H1 (cell line): ENCODE results near the gene AGGF1. TPM values are rescaled to one million over a fixed set of nuclear protein-coding genes. Genes with fewer than 3 reads are reported as not detected.

Experiments
- CTCF ChIA-PET: fragments of 300-600 bp; sonication (Branson Sonifier 250); formaldehyde crosslinking; loops from one replicate; lab custom pipeline; 2021; ENCODE audit not compliant: partially characterized antibody; lab: Charles Lee
- POLR2A ChIA-PET: fragments of 300-600 bp; sonication (Branson Sonifier 250); formaldehyde crosslinking; loops from one replicate; lab custom pipeline; 2021; ENCODE audit warnings: inconsistent platforms; ENCODE audit not compliant: partially characterized antibody; lab: Charles Lee
- DNase-seq, 2 experiments: peaks; one replicate each; pipeline versions ENCODE4 v3.0.0 to v3.0.0-alpha.2; 2010 to 2022; ENCODE audit warnings: low spot score in 2 of 2, low read depth in 1 of 2, mixed read lengths in 1 of 2
- FAIRE-seq: peaks from 2 replicates; lab custom pipeline; 2011; peaks lifted over from hg19 to GRCh38; lab: Jason Lieb, UNC
- H2AFZ ChIP-seq: 2 replicates; pipeline ENCODE4 v1.8.1; 2012; ENCODE audit warnings: low read length, inconsistent platforms
- H2AK5ac ChIP-seq: 2 replicates; pipeline ENCODE4 v1.6.1; 2013; ENCODE audit warnings: low read depth, low read length
- H2BK120ac ChIP-seq: replicated peaks from 2 replicates; pipeline ENCODE3; 2013; ENCODE audit warnings: low read depth, low read length, inconsistent platforms
- H2BK12ac ChIP-seq: 2 replicates; pipeline ENCODE4 v1.6.1; 2013; ENCODE audit warnings: low read depth, low read length
- H2BK15ac ChIP-seq: 2 replicates; pipeline ENCODE4 v1.6.1; 2013; ENCODE audit warnings: low read length
- H2BK20ac ChIP-seq: 2 replicates; pipeline ENCODE4 v1.6.1; 2013; ENCODE audit warnings: low read length
- H2BK5ac ChIP-seq: 2 replicates; pipeline ENCODE4 v1.6.1; 2013; ENCODE audit warnings: low read depth, low read length
- H3K14ac ChIP-seq: 2 replicates; pipeline ENCODE4 v1.6.1; 2013; ENCODE audit warnings: inconsistent platforms; ENCODE audit not compliant: insufficient read length
- H3K18ac ChIP-seq: 2 replicates; pipeline ENCODE4 v1.6.1; 2013; ENCODE audit warnings: low read length; ENCODE audit errors: extremely low read depth
- H3K23ac ChIP-seq: 2 replicates; pipeline ENCODE4 v1.6.1; 2013; ENCODE audit warnings: inconsistent platforms; ENCODE audit not compliant: insufficient read length
- H3K23me2 ChIP-seq: 2 replicates; pipeline ENCODE4 v1.6.1; 2013; ENCODE audit warnings: low read depth, low read length
- H3K27ac ChIP-seq: 2 replicates; pipeline ENCODE4 v1.6.1; 2011; ENCODE audit warnings: low read depth, low read length, inconsistent platforms
- H3K27me3 ChIP-seq, 4 experiments: replicated peaks in 1 of 4; 1 replicate in 1 of 4; 2 replicates in 3 of 4; pipeline versions ENCODE4 v1.6.1 to v1.8.1; 2011 to 2013; ENCODE audit warnings: low read length in 3 of 4, mild to moderate bottlenecking in 3 of 4, inconsistent platforms in 2 of 4, mixed read lengths in 2 of 4, moderate library complexity in 1 of 4; ENCODE audit not compliant: control insufficient read depth in 3 of 4, insufficient read depth in 3 of 4; ENCODE audit errors: extremely low read depth in 1 of 4
- H3K36me3 ChIP-seq, 4 experiments: 2 replicates each; pipeline versions ENCODE4 v1.6.1 to v1.8.1; 2011 to 2013; ENCODE audit warnings: mild to moderate bottlenecking in 4 of 4, low read length in 3 of 4, moderate library complexity in 2 of 4, control low read depth in 1 of 4, inconsistent platforms in 1 of 4; ENCODE audit not compliant: insufficient read depth in 4 of 4, control insufficient read depth in 2 of 4
- H3K4ac ChIP-seq: replicated peaks from 2 replicates; pipeline ENCODE3; 2013; ENCODE audit warnings: low read length, low read depth, mixed read lengths, inconsistent platforms; ENCODE audit not compliant: insufficient read length
- H3K4me1 ChIP-seq, 4 experiments: replicated peaks in 1 of 4; 1 replicate in 1 of 4; 2 replicates in 3 of 4; pipeline versions ENCODE4 v1.6.1 to v1.8.1; 2011 to 2013; ENCODE audit warnings: low read length in 3 of 4, inconsistent platforms in 2 of 4, mixed read lengths in 1 of 4; ENCODE audit not compliant: insufficient read depth in 4 of 4, control insufficient read depth in 3 of 4
- H3K4me2 ChIP-seq, 2 experiments: 2 replicates each; pipeline versions ENCODE4 v1.6.1 to v1.8.1; 2011 to 2013; ENCODE audit warnings: low read depth in 2 of 2, low read length in 2 of 2, control low read depth in 1 of 2, inconsistent platforms in 1 of 2, mild to moderate bottlenecking in 1 of 2; ENCODE audit not compliant: insufficient read depth in 1 of 2
- H3K4me3 ChIP-seq, 4 experiments: fragments of 200-600, 300-600 bp in 1 of 4; sonication (generic), shearing (Covaris generic), sonication (Bioruptor Twin) in 1 of 4; 2 replicates each; pipeline versions ENCODE4 v1.5.1 to v1.8.1; 2011 to 2016; ENCODE audit warnings: low read length in 4 of 4, low read depth in 3 of 4, control low read depth in 2 of 4, inconsistent platforms in 2 of 4, mild to moderate bottlenecking in 2 of 4, mixed read lengths in 1 of 4, moderate library complexity in 1 of 4; ENCODE audit not compliant: insufficient read depth in 2 of 4; ENCODE audit errors: extremely low read depth in 1 of 4
- H3K56ac ChIP-seq: replicated peaks from 2 replicates; pipeline ENCODE3; 2013; ENCODE audit warnings: low read depth, mild to moderate bottlenecking, mixed read lengths, low read length, inconsistent platforms; ENCODE audit not compliant: insufficient read length
- H3K79me1 ChIP-seq: 2 replicates; pipeline ENCODE4 v1.6.1; 2013; ENCODE audit warnings: low read depth, low read length, control low read depth
- H3K79me2 ChIP-seq, 2 experiments: 2 replicates each; pipeline versions ENCODE4 v1.6.1 to v1.8.1; 2012 to 2013; ENCODE audit warnings: low read length in 2 of 2, mild to moderate bottlenecking in 2 of 2, inconsistent platforms in 1 of 2; ENCODE audit not compliant: insufficient read depth in 2 of 2, control insufficient read depth in 1 of 2
- H3K9ac ChIP-seq, 4 experiments: replicated peaks in 1 of 4; 1 replicate in 1 of 4; 2 replicates in 3 of 4; pipeline versions ENCODE4 v1.6.1 to v1.8.1; 2011 to 2013; ENCODE audit warnings: low read depth in 3 of 4, low read length in 3 of 4, control low read depth in 2 of 4, mild to moderate bottlenecking in 2 of 4, moderate library complexity in 2 of 4, inconsistent platforms in 1 of 4; ENCODE audit errors: extremely low read depth in 1 of 4
- H3K9me3 ChIP-seq, 2 experiments: 2 replicates each; pipeline versions ENCODE4 v1.6.1 to v1.8.1; 2012 to 2013; ENCODE audit warnings: mild to moderate bottlenecking in 2 of 2, moderate library complexity in 2 of 2, control low read depth in 1 of 2, inconsistent platforms in 1 of 2, low read depth in 1 of 2, low read length in 1 of 2, mixed read lengths in 1 of 2; ENCODE audit not compliant: insufficient read depth in 2 of 2
- H4K20me1 ChIP-seq, 2 experiments: replicated peaks in 1 of 2; 2 replicates each; pipeline versions ENCODE3 to v1.8.1; 2011 to 2013; ENCODE audit warnings: inconsistent platforms in 2 of 2, low read length in 2 of 2, mild to moderate bottlenecking in 1 of 2; ENCODE audit not compliant: insufficient read depth in 2 of 2, control insufficient read depth in 1 of 2
- H4K5ac ChIP-seq: 2 replicates; pipeline ENCODE4 v1.6.1; 2013; ENCODE audit warnings: low read length, low read depth, mixed read lengths, inconsistent platforms; ENCODE audit not compliant: insufficient read length
- H4K8ac ChIP-seq: 2 replicates; pipeline ENCODE4 v1.8.0; 2013; ENCODE audit warnings: mild to moderate bottlenecking, moderate library complexity, low read length, inconsistent platforms; ENCODE audit not compliant: insufficient read depth; ENCODE audit errors: extremely low read depth
- H4K91ac ChIP-seq: replicated peaks from 2 replicates; pipeline ENCODE3; 2013; ENCODE audit warnings: low read length, mixed read lengths, inconsistent platforms; ENCODE audit not compliant: insufficient read length
- CEBPB ChIP-seq: IDR thresholded peaks from 2 replicates; pipeline ENCODE4 v1.6.1; 2012; ENCODE audit warnings: low read depth, low read length
- PHF8 ChIP-seq: fragments of 200-600 bp; sonication (generic); conservative IDR thresholded peaks from 2 replicates; pipeline ENCODE4 v1.7.1; 2012; ENCODE audit warnings: low read depth, mild to moderate bottlenecking, inconsistent platforms, low read length, moderate library complexity
- POU5F1 ChIP-seq: IDR thresholded peaks from 2 replicates; pipeline ENCODE4 v1.6.1; 2011; ENCODE audit warnings: low read depth, mild to moderate bottlenecking, low read length, moderate library complexity
- SAP30 ChIP-seq: fragments of 300-600 bp; sonication (generic); IDR thresholded peaks from 2 replicates; pipeline ENCODE4 v1.7.1; 2012; ENCODE audit warnings: low read length, moderate library complexity, mild to moderate bottlenecking, inconsistent platforms; ENCODE audit not compliant: insufficient read depth, insufficient replicate concordance
- SIRT6 ChIP-seq: IDR thresholded peaks from one replicate; pipeline ENCODE4 v1.7.1; 2012; ENCODE audit warnings: low read length, inconsistent platforms
- WGBS, 2 experiments: shearing (Covaris generic) in 1 of 2; methylation state at CpG; one replicate each; pipeline versions ENCODE4 v1.1.6 to v1.1.7; 2013 to 2015; ENCODE audit warnings: low lambda C conversion rate in 2 of 2, mixed read lengths in 2 of 2, inconsistent platforms in 1 of 2, low coverage in 1 of 2, missing lambda C conversion rate in 1 of 2; ENCODE audit not compliant: insufficient replicate concordance in 2 of 2, insufficient coverage in 1 of 2, insufficient read length in 1 of 2; ENCODE audit errors: extremely low coverage in 1 of 2, missing lambda C conversion rate in 1 of 2; 5-methylcytosine and 5-hydroxymethylcytosine counted together
- polyA plus RNA-seq, 7 experiments: library from polyadenylated mRNA; depleted of rRNA in 3 of 7; stranded (reverse) in 5 of 7; unstranded in 2 of 7; fragments of >200 nt in 5 of 7; fragments of 200-250 nt in 2 of 7; gene quantifications; 1 replicate in 5 of 7; 2 replicates in 1 of 7; 4 replicates in 1 of 7; pipeline versions ENCODE4 v1.2.1 to v1.2.3, GENCODE V29; 2011 to 2013; ENCODE audit warnings: missing spikeins in 2 of 7, mixed read lengths in 2 of 7
- total RNA-seq: library from RNA; stranded (reverse); fragmentation: NEBNext Ultra II Directional; extraction: Animal tissue kit (Norgen Biotek cat#: 25700); gene quantifications from 2 replicates; pipeline ENCODE4 v1.2.1, GENCODE V29; 2021

The AGGF1 gene
- total and polyA plus RNA-seq, 2 of the 8 experiments (the other 6 are each of a cell fraction or from before 2014, with no cell fraction given), result 7.3 to 19.0 TPM

- H3K4me2 ChIP-seq, result no peak overlapping the region
- WGBS, 2 experiments, result 83% methylated on average over 1 of the region's 1 CpG; no CpG with 5 or more reads in 1 of the 2 experiments
- no peak overlapping the region for H2BK120ac ChIP-seq
- H3K23ac ChIP-seq, result no peak overlapping the region
- H3K9me3 ChIP-seq, result no peaks in the 10 kb centered on the region
- FAIRE-seq, result no peak
- no peak overlapping the region for H4K8ac ChIP-seq
- peaks cover 0 to 1% (median 0%) of the 10 kb centered on the region in 4 experiments; a peak in 1 of 7 replicates for H3K27me3 ChIP-seq
- H3K36me3 ChIP-seq, result peaks cover 0 to 9% (median 1%) of the 10 kb centered on the region in 4 experiments; a peak in 5 of 8 replicates
- H3K56ac ChIP-seq, result no peak overlapping the region
- no peak overlapping the region for H3K9ac ChIP-seq
- no peaks in the 10 kb centered on the region for H4K20me1 ChIP-seq
- H3K4me1 ChIP-seq, result peaks cover 0 to 4% (median 1%) of the 10 kb centered on the region in 4 experiments; a peak in 3 of 7 replicates
- H2BK20ac ChIP-seq, result no peak overlapping the region
- H3K23me2 ChIP-seq, result no peaks in the 10 kb centered on the region
- H3K79me2 ChIP-seq, result no peaks in the 10 kb centered on the region
- H2BK12ac ChIP-seq, result no peak overlapping the region
- no peak for DNase-seq
- no peaks in the 10 kb centered on the region for H3K79me1 ChIP-seq
- H2AFZ ChIP-seq, result no peak overlapping the region
- no peak overlapping the region for H3K18ac ChIP-seq
- TF ChIP-seq POU5F1, result no peak
- TF ChIP-seq SAP30, result no peak
- TF ChIP-seq PHF8, result no peak
- TF ChIP-seq SIRT6, result no peak
- TF ChIP-seq CEBPB, result no peak
- H3K27ac ChIP-seq, result no peak overlapping the region
- no peak overlapping the region for H3K14ac ChIP-seq
- H4K5ac ChIP-seq, result no peak overlapping the region
- ChIA-PET CTCF (no interaction called here), POLR2A (interaction anchor here (0.8 to 2.3 kb wide), 3 partner anchors 10 to 36 kb away, joined by 3 to 10 read pairs (median 9); no protein-coding TSS in a partner anchor)
- no peak overlapping the region for H3K4me3 ChIP-seq
- no peak overlapping the region for H2BK15ac ChIP-seq
- no peak overlapping the region for H2BK5ac ChIP-seq
- no peak overlapping the region for H2AK5ac ChIP-seq
- H4K91ac ChIP-seq, result no peak overlapping the region
- H3K4ac ChIP-seq, result no peak overlapping the region
These were observed 36.7 kb downstream of the AGGF1 start for GRCh38 chr5:77066823-77067442.
